ENCODE measurements around the gene TIMP2. TPM values are rescaled to one million over a fixed set of nuclear protein-coding genes. Genes with fewer than 3 reads are reported as not detected.

Gene TIMP2
- total and polyA plus RNA-seq, 2 of the 4 experiments (the other 2 are of a cell fraction) = 43.9 to 416 TPM

DNA sequence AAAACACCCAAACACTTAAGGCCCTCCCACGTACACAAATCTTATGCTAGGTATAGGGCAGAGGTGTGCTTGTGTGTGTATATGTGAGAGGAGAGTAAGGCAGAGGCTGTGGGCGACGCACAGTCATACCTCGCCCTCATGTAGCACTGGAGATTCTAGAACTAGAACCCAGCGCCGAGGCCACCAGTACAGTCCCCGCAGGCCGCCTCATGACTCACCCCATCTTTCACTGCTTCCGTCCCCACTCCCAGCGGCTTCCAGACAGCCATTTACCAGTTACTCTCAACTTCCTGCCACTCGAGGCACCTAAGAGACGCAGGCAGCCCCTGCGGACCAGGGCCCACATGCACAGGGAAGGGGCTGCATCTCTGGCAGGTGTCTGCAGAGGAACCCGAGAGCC is 119.9 kb downstream of the TIMP2 start:
- H3K36me3 ChIP-seq (ENCODE audit: control insufficient read depth, insufficient read depth, low read length) = peaks cover 62% of the 10 kb centered on the region
- POLR2A ChIA-PET (ENCODE audit: unreplicated experiment) = no interaction called here
- in situ Hi-C loops (cut with MboI; ENCODE audit: low sequenced_read_pairs) = no loop called here

More for the DNA sequence above, 119.9 kb downstream of the TIMP2 start:
- Histone ChIP-seq H3K27me3 (ENCODE audit: control insufficient read depth, insufficient read depth, low read length) (no peaks in the 10 kb centered on the region), H4K20me1 (ENCODE audit: insufficient read depth, low read length) (peaks cover 13% of the 10 kb centered on the region), H3K23ac (ENCODE audit: low read depth, low read length) (no peak overlapping the region), H4K91ac (ENCODE audit: insufficient read depth, low read depth, low read length) (no peak overlapping the region), H2BK15ac (ENCODE audit: low read depth, low read length) (no peak overlapping the region), H2AK9ac (replicated peaks; ENCODE audit: low read depth, low read length, poor library complexity) (no peak overlapping the region), H2BK120ac (ENCODE audit: low read depth, low read length) (no peak overlapping the region), H3K4me3 (ENCODE audit: insufficient read depth, low read depth, low read length) (no peak overlapping the region), H2AFZ (replicated peaks; ENCODE audit: low read length, poor library complexity) (no peak overlapping the region), H3K9me3 (ENCODE audit: control insufficient read depth, insufficient read depth, low read length) (no peaks in the 10 kb centered on the region), H3K4ac (ENCODE audit: low read depth, low read length) (no peak overlapping the region), H3K4me1 (ENCODE audit: control insufficient read depth, insufficient read depth, low read length) (no peaks in the 10 kb centered on the region), H2AK5ac (ENCODE audit: low read depth, low read length) (no peak overlapping the region), H3K27ac (ENCODE audit: insufficient read depth, low read length) (no peak overlapping the region), H3K56ac (ENCODE audit: extremely low read depth, insufficient read depth, low read length) (no peak overlapping the region), H2BK5ac (ENCODE audit: low read depth, low read length, poor library complexity, severe bottlenecking) (no peak overlapping the region), H2BK20ac (ENCODE audit: low read depth, low read length) (no peak overlapping the region), H3K4me2 (ENCODE audit: low read depth, low read length) (no peak overlapping the region), H3K79me1 (ENCODE audit: low read depth in 1 of 2, low read length in 2 of 2) (peaks cover 19 to 53% of the 10 kb centered on the region in 2 experiments), H4K8ac (ENCODE audit: low read depth in 2 of 2, low read length in 2 of 2) (no peak overlapping the region), H3K18ac (ENCODE audit: low read depth, low read length) (no peak overlapping the region), H3K9me1 (ENCODE audit: insufficient read depth, low read length) (peaks cover 5% of the 10 kb centered on the region; the same call in 1 of the 2 replicates), H3K14ac (replicated peaks; ENCODE audit: low read depth, low read length) (no peak overlapping the region), H4K5ac (ENCODE audit: low read depth, low read length) (no peak overlapping the region), H3K9ac (ENCODE audit: low read depth, low read length) (no peak overlapping the region)
- DNase-seq = no peak
- 93% methylated on average over 12 of the region's 14 CpGs; no CpG with 5 or more reads in 1 of the 2 experiments for WGBS, 2 experiments (ENCODE audit: extremely low coverage in 2 of 2, insufficient read length in 1 of 2)
- intact Hi-C loops (cut with micrococcal nuclease) (no loop called here), dilution Hi-C loops (cut with HindIII; ENCODE audit: low sequenced_read_pairs, unreplicated experiment) (no loop called here)
- TF ChIP-seq MAFK (IDR thresholded peaks at IDR 0.05; ENCODE audit: low read depth, low read length) = no peak
- CTCF ChIA-PET = interaction anchor here (0.8 to 1.2 kb wide), 2 partner anchors 15 to 309 kb away, joined by 3 read pairs; no protein-coding TSS in a partner anchor
- ATAC-seq (ENCODE audit: low read depth) = no peak
- BruUV-seq (replicated peaks) = no TSS peak
